HG03571 (cell line): ENCODE results near the gene DCTN2.
"Not testable (repeated sequence)": the region's sequence is repeated elsewhere in the genome, so short reads cannot be mapped to it uniquely, and the experiment has no call there.

Experiments used
- ATAC-seq: cut with Tn5 transposase; IDR thresholded peaks from one replicate; pipeline ENCODE4 v1.9.1; 2021; ENCODE audit not compliant: unreplicated experiment

The DCTN2 gene

DNA sequence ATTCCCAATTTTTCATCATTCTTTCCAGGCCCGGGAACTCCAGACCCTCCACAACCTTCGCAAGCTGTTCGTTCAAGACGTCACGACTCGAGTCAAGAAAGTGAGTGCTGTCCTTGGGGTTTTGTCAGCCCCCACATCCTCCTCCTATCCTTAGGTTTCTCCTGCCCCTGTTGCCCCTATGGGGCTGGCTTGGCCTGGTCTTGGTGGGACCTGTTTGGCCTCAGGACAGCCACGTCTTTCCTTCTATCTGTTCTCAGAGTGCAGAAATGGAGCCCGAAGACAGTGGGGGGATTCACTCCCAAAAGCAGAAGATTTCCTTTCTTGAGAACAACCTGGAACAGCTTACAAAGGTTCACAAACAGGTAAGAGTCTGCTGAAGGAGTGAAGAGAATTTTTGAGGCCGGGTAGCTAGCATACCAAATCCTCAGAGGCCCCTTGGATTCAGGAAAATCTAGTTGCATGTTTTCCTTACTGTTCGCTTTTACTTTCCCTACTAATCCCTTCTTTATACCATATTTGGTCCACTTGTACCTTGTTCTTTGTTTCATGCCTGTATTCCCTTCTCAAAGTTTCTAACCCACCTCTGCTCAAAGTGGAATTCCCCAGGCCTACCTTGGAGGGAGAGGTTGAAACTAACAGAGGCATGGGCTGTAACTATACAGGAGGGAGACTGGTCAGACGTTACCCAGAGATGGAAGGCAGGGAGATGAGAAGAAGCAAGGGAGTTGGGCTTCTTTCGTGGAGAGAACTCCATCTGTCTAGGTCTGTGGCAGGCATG is 31.2 kb upstream of the DCTN2 start:
- no peak for ATAC-seq

DNA sequence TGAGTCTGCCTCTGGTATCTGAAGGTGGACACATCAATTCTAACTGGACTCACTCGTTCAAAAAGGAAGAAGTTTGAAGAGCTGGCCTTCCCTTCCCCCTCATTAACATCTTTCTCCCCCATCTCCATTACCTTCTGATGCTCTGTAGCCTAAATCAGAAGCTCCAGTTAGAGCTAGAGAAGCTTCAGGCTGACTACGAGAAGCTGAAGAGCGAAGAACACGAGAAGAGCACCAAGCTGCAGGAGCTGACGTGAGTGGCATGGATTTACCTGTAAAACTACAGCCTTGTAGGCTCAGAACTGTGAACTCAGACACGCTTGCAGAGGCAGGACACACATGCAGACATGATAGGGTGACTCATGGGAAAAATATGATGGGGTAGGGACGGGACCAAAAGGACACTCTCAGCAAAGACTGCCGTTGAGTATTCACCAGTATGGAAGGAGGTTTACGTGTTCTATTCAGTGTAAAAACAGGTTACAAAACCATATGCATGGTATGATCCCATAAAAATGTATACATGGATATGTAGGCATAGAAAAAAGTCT is 29.7 kb upstream of the DCTN2 start:
- ATAC-seq: no peak

DNA sequence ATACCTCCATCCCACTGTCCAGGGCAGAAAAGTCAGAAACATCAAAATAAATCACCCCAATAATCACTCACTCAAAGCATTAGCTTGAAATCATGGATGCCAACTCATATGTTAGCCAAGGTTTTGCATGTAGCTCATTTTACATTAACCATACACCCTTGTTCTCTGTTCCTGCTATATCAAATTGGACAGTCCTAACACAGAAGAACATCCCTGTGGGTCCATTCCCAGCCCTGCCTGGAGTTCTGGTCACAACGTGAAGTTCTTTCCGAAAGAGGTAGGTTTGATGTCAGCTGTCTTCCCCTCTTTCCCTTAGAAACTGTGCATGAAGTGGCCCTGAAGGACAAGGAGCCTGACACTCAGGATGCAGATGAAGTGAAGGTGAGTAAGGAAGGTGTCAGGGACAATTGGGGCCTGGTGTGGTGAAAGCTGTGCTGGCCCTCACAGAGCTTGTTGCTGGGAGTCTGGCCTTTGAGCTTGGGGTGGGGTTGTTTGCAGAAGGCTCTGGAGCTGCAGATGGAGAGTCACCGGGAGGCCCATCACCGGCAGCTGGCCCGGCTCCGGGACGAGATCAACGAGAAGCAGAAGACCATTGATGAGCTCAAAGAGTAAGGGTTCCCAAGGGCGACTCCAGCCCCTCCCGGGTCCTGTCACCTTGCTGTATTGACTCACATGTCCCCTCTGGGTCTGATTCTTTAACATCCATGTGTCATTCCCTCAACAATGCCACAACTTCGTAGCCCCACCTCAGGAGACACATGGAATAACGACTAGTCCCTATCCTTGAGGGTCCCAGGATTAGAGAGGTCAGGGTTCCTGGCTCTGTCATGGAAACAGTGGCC is 29.0 kb upstream of the DCTN2 start:
- no peak for ATAC-seq

DNA sequence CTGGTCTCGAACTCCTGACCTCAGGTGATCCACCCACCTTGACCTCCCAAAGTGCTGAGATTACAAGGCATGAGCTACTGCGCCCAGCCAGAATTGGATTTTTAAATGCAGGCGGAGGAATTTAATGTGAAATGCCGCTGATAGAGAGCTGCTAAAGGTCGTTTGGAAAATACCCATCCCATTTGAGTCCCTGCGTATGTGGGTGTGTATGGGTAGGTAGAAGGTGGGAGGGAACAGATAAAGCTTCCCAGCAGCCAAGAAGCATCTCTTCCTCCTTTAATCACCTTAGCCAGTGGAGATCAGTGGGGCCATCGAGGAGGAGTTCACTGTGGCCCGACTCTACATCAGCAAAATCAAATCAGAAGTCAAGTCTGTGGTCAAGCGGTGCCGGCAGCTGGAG is 27.8 kb upstream of the DCTN2 start:
- ATAC-seq: no peak

DNA sequence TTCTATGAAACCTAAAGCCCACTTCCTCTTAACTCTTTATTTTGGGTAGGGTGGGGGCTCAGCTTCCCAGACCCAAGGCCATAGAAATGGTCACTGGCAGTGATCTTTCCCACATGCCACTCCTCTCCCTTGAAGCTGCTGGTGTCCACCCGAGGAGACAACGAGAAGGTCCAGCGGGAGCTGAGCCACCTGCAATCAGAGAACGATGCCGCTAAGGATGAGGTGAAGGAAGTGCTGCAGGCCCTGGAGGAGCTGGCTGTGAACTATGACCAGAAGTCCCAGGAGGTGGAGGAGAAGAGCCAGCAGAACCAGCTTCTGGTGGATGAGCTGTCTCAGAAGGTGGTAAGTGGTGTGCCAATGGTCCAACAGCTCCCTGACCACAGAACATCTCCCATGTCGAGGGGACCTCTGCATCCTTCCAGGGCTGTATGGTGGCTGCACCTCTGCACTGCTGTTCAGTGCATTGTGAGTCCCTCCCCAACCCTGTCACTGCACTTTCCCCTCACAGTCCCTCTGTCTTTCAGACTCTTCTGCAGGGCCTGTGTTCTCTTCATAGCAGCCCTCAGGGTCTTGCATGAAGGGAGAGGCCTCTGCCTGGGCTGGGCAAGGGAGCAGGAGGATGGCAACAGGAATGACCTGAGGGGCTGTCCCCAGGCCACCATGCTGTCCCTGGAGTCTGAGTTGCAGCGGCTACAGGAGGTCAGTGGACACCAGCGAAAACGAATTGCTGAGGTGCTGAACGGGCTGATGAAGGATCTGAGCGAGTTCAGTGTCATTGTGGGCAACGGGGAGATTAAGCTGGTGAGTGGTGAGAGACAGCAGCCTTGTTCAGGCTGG is 25.2 kb upstream of the DCTN2 start:
- ATAC-seq: no peak

DNA sequence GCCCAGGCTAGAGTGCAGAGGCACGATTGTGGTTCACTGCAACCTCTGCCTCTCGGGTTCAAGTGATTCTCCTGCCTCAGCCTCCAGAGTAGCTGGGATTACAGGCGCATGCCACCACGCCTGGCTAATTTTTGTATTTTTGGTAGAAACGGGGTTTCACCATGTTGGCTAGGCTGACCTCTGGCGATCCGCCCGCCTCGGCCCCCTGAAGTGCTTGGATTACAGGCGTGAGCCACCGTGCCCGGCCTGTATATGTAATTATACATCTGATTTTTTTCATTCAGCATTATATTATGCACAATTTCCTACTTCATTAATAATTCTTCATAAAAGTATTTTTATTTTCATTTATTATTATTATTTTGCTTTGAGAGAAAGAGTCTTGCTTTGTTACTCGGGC is 23.4 kb upstream of the DCTN2 start:
- not testable (repeated sequence) for ATAC-seq

DNA sequence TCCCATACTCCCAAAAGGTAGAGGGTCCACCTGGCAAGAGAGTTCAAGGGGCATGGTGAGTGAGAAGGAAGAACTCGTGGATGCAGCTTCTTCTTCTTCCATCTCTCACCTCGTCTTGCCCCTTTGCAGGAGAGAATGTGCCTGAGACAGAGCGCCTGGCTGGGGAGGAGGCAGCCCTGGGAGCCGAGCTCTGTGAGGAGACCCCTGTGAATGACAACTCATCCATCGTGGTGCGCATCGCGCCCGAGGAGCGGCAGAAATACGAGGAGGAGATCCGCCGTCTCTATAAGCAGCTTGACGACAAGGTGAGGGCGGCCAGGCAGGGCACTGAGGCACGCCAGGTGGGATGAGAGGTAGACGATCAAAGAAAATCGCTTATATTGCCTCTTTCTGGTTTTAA is 22.9 kb upstream of the DCTN2 start:
- no peak for ATAC-seq

DNA sequence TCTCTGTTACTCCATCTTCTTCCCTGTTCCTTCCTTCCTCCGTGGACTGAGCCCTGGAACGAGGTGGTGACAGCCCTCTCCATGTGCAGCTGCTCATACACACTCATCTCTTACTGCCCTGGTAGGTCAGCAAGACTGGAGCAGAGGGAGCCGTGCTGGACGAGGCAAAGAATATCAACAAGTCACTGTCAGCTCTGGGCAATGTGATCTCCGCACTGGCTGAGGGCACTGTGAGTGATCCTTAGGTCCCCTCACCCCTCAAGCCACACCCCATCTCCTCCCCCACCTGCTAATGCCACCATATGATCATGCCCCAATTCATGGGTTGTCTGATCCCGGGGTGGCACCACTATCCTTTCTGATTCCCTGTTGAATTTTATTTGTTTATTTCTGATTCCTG is 21.8 kb upstream of the DCTN2 start:
- no peak for ATAC-seq

DNA sequence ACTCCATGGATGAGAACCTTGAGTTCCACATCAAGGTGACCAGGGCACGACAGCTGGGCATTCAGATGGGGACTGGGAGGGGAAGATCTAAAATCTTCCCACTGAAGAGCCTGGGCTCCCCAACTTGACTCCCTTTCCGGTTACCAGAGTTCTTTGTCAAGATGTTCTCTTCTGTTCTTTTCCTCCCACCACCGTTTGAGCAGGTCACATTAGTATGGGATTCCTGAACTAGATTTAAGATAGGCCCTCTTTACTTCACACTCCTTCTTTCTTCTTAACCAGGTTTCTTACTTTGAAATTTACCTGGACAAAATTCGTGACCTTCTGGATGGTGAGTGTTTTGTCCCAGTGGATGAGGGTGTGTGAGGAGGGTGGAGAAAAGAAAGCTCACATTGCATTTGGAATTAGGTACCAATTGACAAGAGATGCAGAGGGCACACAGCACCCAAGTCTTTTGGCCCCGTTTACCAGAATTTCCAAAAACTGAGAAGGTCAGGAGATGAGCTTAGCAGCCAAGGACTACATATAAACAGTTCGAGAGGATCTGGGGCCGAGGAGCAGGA is 17.3 kb upstream of the DCTN2 start:
- ATAC-seq: no peak

DNA sequence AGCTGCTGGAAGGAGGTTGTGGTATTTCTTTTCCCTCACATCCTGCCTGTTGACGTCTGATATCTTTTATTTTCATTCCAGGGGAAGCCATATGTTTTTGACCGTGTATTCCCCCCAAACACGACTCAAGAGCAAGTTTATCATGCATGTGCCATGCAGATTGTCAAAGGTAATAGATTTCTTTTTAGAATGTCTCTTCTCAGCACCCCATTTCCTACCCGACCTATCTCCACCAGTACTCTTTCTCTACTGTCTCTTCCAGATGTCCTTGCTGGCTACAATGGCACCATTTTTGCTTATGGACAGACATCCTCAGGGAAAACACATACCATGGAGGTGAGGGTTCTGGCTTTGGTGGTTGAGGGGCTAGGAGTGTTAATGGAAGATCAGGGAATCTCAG is 16.4 kb upstream of the DCTN2 start:
- ATAC-seq: no peak

DNA sequence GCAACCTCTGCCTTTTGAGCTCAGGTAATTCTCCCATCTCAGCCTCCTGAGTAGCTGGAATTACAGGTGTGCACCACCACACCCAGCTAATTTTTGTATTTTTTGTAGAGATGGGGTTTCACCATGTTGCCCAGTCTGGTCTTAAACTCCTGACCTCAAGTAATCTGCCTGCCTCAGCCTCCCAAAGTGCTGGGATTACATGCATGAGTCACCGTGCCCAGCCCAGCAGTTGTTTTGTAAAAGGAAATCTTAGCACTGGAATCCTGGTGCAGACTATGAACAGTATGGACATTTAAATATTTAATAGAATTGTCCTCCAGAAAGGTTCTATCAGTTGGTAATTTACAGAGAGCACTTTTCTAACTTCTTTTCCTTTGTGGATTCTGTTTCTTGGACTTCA is 14.1 kb upstream of the DCTN2 start:
- ATAC-seq: not testable (repeated sequence)

DNA sequence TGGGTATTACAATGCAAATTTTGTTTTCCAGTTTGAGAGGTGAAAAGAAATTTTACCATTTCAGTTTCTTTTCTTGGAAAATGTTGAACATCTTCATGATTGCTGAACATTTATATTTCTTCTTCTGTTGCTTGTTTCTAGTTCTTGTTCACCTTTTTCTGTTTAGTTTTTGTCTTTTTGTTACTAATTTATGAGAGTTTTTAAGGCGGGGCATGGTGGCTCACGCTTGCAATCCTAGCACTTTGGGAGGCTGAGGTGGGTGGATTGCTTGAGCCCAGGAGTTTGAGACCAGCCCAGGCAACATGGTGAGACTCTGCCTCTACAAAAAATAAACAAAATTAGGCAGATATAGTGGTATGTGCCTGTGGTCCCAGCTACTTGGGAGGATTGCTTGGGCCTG is 13.5 kb upstream of the DCTN2 start:
- no peak for ATAC-seq

DNA sequence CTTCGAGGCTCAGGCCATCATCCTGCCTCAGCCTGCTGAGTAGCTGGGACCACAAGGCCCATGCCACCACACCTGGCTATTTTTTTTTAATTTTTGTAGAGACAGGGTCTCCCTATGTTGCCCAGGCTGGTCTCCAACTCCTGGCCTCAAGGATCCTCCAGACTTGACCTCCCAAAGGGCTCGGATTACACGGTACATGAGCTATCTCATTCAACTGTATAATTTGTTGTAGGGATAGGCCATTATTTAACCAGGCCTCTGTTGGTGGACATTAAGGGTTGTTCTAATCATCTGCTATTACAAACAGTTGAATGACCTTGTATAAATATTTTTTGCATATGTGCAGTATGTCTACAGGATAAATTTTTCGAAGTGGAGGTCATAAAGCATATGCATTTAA is 11.9 kb upstream of the DCTN2 start:
- no peak for ATAC-seq

DNA sequence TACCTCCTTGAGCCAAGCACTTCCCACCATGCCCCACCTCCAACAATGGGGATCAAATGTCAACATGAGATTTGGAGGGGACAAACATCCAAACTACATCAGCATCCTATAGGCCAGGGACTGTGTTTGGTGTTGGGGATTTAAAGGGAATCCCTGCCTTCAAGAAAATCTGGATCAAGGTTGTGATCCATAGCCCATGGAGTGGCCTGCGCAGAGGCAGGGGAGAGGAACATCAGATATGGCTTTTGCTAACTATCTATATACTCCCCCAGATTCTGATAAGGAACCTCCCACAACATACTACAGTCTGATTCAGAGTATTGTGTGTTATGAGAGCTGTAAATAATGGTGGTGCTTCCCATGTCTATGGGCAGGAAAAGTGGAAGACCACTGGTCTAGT is 7.9 kb upstream of the DCTN2 start:
- ATAC-seq: no peak

DNA sequence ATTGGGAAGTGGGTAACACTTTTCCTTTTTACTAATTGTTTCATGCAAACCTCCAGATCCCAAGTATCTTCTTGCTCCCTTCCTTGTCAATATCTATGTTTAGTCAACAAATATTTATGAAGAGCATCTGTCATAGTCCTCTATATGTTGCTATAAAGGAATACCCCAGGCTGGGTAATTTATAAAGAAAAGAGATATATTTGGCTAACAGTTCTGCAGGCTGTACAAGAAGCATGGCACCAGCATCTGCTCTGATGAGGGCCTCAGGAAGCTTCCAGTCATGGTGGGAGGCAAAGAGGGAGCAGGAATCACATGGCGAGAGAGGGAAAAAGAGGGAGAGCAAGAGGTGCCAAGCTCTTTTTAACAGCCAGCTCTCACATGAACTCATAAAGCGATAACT is 7.5 kb upstream of the DCTN2 start:
- ATAC-seq: no peak

DNA sequence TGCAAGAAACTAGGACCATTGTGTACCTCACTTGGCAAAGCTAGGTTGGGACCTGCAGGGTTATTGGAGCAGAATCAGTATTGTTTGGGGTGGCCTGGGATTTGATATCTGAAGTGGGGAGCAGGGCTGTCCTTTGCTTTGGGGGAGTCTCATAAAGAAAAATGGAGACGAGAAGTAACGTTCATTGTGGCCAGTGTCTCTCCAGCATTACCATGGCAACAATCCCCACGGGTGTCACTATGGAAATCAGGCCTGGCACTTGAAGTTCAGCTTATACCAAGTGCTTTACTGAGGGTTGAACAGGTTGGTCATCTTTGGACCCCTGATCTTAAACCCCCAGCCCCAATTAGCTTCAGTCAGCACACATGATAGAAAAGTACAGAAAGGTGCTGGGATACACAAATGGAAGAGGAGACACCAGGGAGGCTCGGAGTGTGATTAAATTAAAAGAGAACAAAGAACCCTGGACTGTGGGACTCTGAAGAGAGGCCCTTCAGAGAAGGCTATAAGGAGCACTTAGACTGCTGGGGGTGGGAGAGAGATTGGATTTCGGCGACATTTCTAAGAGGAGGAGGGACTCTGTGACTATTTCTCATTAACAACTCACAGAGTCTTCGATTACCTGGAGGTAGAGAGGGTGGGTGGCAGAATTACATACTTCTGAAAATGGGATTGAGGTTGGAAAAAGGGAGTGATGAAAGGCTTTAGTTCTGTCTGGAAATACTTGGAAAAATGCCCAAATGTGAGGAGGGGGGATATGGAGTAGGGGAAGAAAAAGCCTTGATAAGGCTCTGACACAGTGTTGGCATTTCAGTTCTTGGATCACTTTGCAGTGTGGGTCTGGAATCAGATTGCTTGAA is 6.6 kb upstream of the DCTN2 start:
- no peak for ATAC-seq

DNA sequence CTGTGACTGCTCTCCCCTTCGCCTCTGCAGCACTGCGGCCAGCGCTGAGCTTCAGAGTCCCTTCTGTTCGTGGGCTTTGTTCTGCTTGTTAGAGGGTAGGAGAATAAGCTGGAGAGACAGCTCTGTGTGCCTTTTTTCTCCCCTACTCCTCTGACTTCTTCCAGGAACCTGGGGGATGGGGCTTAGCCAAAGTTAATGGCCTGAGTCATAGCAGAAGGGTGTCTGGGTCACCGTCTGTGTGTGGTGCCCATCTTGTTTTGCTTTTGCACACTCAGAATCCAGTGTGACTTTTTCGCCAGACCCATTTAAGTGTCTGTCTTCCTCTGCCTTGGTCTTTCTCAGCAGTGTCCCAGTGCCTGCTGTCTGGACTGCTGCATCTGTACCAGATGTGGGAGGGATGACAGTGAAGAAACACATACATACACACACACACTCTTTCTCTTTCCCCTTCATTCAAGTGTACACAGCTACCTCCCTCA is 5.9 kb upstream of the DCTN2 start:
- ATAC-seq: no peak

DNA sequence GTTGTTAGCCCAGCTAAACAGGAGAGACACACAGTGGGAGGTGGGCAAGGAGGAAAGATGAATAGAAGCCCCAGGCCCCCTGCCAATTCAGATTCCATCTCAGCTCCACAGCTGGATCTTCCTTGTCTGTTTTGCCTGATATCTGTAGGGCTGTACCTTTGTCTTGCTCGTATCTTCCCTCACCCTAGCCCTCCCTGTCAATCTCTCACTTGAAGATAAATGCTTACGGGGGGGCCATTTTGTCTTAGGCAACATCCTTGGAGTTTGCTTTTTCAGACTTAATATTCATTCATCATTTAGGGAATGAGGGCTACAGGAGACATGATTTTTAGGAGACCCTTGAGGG is 5.3 kb upstream of the DCTN2 start:
- ATAC-seq: no peak

DNA sequence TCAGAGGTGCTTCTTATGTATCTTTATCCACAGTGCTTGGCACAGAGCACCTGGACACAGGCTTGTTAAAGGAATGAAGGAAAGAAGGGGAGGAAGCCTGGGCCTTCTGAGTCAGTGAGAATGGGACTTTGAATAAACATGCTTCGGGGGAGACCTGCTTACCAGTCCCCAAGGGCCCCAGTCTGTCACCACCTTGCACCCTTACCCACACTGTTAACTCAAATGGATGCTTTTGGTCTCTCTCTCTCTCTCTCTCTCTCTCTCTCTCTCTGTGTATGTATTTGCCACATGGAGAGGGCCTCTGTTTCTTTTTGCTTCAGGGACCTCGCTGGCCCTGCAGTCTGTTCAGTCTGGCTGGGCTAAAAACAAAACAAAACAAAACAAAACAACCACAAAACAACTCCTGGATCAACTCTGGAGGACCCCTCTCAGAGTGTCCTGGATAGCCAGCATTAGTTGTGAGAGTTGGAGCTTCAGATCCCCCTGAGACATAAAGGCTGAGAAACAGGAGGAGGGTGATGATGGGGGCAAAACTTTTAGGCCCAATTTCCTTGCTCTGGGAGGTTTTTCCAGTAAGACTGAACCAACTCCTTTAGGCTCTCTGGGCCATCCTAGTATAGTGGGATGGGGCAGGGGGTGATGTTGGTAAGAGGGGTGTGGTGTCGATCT is 4.8 kb upstream of the DCTN2 start:
- ATAC-seq: no peak
